HG02973 (cell line): ENCODE measurements around the gene TCF4.

Source experiments
- ATAC-seq: cut with Tn5 transposase; IDR thresholded peaks from one replicate; pipeline ENCODE4 v1.9.1; 2021; ENCODE audit warnings: moderate library complexity; ENCODE audit not compliant: unreplicated experiment

The TCF4 gene

DNA sequence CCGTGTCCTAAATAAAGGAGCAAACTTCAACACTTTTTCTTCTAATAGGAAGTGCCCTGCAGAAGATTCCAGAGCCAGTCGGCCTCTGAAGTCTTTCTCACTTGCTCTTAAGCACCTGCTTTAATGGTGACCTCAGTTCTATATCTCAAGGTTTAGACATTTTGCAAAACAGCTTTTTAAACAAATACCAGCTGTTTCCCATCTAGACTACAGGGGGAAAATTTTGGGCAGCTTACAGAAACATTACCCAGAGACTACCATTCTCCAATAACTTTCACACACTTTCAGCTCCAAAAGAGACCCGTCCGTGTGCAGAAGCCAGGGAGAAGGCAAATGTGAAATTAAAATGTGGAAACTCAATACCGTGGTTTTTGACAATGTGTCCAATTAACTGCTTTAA is 343.4 kb downstream of the TCF4 start:
- ATAC-seq = no peak

DNA sequence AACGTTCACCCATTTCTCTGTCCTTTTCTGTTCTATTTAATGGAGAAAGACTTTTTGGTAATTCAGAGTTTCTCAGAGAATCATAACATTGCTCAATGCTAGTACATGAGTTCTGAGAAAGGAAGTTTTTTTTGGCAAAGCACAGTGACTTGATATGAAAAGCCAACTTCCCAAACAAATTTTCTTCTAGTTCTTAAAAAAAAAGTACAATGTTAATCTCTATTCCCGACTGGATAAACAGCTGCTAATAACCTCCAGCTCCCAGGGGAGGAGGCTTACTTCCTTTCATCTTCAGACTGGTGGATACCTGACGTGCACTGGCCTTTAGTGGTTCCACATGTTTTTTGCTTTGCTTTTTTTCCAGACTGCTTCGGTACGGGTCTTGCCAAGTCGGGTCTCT is 344.1 kb downstream of the TCF4 start:
- ATAC-seq = no peak

DNA sequence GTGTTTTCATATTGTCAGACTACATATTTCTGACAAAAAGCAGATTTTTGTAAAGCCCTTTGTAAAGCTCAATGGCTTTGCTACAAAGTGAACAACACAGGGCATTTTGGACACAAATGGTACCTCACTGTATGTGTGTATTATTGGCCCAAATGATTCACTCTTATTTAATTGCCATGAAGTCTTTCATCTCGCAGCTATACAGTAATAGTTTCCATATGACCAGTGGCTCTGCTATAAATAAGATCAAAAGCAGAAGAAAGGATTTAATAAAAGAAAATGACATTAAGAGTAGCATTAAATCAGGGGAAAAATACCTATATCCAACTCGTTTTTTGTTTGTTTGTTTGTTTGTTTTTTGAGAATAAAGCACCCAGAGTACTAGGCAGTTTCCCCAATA is 344.7 kb downstream of the TCF4 start:
- ATAC-seq = no peak

DNA sequence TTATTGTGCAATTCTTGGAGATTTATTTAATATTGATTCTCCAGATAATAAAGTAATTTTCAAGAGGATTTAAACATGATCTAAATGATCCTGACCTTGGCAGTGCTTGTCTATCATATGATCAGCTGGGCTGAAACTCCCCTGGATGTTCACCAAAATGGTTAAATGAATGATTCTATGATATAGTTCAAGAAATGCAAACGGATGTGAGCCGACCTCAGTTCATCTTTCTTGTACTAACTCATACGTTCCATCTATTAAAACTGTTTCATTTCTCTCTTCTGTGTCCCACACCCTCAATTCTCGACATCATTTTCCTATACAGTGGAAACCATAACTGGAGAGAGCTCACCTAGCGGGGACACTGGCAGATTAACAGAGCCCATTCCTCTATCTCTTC is 347.0 kb downstream of the TCF4 start:
- ATAC-seq = peak; percentile 64

DNA sequence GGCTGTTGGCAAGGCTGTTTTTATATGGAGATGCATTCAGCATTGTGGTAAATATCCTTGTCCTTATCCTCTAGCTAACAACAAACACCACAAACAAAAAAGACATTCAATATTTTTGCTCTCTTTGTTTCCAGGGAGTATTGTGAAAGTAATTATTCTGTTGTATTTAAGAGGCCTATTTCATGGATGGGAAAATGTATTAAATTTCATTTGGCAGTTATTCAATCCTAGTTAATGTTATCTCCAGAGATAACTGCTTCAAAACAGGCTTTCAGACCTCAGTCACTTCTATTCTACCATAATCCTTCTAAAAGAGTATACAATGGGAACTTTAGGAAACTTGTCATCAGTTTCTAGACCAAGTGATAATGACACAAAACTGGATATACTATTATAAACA is 348.3 kb downstream of the TCF4 start:
- no peak for ATAC-seq

DNA sequence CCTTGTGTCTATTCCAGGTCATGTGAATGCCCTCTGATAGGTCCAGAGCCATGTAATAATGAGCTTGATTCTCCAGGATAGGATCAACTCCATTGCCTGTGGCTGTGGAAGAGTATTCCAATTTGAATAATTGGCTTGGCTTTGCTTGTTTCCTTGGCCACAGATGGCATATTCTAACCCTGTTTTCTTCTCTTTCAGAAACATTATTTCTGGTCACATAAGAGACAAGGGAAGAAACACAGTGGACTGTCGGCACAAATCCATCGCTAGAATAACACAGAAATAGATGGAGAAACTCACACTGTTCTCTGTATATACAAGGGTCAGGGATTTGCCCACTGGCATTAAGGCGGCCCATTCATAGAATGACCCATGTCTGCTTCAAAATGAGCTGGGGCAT is 350.3 kb downstream of the TCF4 start:
- ATAC-seq = no peak

DNA sequence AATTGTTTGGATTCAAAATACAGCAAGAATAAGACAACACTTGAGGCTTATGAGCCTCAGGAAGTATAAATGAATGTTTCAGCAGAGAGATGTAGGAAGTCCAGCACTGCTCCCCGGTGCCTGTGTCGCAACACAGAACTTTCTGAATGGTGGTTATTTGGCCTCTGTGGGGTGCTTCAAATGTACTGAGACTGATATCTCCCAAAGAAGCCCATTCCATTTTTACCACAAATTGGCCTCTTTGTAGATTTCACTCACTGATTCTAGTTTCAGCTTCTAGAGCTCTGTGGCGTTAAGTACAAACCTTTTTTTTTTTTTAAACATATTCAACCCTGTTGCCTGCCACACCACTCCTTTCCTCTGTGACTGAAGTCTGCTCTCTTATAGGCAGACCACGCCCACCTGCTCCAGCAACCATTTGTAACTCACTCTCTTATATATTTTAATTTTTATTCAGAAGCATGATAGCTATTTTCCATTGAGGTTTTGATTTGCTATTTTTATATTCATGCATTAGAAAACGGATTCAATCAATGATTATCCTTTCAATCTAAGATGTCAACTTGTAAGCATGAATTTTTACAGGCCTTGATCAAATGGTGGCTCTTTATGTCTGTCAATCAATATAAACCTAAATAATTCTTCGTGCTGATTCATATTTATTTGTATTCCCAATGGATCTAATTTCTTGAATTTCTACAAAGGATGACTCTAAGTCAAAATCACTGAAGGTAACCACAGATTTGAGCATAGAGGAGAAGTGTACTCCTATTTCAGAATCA is 351.7 kb downstream of the TCF4 start:
- ATAC-seq = no peak

DNA sequence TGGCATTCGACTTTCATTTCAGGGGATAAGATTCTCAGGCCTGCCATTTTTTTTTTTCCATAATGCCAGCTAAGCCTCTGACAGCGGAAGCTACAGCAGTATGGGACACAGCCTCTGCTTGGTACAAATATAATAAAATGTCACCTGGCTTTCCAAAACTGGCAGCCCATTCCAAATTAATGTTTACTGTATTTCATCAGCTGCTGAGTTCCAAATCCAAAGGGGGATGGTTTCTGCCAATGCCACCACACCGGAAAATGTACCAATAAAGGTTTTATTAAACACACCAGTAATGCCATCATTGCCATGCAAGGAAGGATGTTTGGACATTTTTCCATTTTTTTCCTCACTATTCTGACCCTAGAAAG is 352.9 kb downstream of the TCF4 start:
- no peak for ATAC-seq

DNA sequence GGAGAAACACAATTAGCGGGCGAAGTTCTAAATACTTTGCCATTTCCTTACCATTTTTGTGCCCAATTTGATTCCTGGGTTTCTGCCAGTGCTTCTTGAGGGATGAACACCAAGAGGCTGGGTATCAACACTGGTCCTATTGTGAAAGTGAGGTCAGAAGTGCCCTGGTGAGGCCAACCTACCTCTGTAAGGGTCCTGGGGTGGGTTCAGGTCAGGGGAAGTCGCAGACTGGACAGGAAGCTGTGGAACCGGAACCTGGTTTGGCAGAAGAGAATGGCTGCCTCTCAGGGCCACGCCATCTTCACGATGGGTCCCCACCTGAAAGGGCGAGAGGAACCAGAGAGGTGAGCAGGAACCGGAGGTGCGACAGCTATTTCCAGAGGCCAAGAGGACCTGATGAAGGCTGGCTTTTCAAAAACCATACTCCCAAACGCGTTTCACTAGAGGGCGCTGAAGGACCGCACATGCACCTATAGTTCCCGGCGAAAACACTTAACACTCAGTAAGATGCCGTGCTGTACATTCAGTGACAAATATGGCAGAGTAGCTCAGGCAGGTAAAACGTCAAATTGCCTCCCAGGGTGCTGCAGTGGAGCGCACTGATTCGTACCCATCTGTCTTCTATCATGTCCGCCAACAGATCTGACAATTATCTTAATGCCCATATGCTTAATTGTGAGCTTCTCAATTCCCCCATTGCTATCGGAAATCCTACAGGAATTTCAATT is 353.5 kb downstream of the TCF4 start:
- peak; percentile 66 for ATAC-seq

DNA sequence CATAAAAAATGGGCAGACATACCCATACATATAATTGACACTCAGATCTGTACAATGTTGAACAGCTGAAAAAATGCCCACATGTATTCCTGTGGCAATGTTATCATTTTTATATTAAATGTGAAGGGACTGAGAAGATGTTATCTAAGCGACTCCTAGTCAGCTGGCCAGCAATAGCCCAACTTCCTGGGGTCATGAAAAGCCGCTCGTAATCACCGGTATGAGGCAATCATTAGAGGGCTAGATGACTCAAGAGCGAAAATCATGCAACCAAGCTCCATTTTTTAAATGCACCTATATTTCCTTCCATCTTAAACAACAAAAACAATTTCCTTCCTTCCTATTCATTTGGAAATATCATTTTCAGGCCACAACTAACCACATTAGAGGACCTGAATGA is 354.1 kb downstream of the TCF4 start:
- ATAC-seq = no peak

DNA sequence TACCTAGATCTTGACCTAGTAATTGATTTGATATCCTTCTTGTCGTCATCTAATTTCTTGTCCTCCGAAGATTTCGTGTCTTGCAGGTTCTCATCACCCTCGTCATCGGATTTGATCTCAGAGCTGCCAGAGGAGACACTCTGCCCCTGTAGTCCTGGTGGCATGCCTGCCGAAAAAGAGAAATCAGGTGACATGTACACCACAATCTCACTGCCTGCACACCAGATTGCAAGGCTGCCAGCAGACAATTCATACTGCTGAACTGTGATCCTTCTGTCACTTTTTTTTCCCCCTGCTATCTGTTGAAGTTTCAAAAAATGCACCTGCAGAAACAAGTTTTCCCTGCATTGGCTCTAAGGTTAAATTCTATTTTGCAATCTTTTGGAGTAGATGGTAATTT is 355.5 kb downstream of the TCF4 start:
- no peak for ATAC-seq

DNA sequence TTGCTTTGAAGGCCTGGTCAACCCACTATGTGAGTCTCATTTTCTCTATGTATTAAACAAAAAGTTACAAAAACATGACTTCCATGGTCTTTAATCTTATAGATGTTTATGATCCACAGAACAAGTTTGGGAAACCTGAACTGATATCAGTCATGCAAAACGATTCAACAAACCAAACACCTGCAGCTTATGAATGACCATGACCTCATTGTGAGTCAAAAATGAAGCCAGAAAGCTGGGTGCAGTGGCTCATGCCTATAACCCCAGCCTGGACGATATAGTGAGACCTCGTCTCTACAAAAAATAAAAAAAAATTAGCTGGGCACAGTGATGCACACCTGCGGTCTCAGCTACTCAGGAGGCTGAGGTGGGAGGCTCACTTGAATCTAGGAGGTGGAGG is 358.3 kb downstream of the TCF4 start:
- ATAC-seq = no peak

DNA sequence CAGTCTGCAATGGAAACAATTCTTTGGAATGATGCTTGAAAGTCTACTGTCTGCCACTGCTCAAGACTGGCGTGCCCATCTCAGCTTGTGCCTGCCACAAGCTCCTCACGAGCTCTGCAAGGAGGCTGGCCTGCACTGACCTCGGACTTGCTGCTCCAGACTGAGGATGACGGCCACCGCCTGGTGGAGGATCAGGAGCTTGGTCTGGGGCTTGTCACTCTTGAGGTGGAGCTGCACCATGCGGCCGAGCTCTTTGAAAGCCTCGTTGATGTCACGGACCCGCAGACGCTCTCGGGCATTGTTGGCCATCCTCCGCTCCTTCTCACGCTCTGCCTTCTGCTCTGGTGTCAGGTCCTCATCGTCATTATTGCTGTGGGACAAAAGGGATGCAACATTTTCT is 359.3 kb downstream of the TCF4 start:
- no peak for ATAC-seq

DNA sequence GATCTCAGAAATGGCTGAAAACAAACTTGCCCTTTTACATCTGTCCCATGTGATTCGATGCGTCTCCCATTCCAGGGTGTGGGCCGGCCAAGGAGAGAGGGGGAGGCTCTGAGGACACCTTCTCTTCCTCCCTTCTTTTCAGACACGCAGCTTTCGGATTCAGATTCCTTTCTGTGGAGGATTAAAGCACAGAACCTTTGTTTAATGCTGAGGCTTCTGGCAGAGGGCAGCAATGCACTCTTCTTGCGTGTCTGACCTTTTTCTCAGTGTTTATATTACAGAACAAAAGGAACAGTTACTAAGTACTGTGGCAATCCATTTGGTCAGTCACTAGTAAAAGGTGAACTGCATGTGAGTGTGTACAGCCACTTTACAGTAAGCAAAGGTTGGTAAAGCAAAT is 359.8 kb downstream of the TCF4 start:
- ATAC-seq = no peak

DNA sequence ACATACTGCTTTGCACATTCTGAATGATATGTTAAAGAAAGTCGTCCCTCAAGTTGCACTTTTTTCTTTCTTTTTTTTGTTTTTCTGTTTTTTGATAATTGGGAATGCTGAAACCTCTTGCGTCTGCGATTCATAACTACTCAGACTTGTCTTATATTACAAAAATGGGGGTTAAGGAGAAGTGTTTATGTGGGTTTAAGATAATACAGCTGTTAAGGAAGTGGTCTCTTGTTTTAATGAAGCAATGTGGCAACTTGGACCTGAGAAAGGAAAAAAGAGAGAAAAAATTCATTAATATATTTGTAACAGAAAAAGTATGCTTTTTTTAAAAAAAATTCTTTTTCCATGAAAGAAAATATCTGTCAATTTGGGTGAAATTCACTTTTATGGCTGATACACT is 360.2 kb downstream of the TCF4 start:
- ATAC-seq = no peak

DNA sequence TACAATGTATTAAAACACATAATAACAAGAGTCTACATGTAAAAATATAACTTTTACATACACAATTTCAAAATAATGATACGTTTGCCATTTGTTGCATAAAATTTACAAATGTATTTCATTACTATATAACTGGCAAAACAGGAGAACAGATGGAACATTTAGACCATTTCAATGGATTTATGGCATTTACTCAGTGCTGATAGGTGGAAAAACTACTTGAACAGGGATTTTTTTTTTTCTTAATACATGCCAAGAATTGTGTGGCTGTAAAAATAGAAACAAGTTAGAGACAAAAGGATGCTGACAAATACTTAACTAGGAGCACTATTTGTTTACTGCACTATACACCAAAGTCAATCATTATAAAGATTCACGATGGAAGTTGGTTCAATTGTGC is 361.9 kb downstream of the TCF4 start:
- ATAC-seq = no peak

DNA sequence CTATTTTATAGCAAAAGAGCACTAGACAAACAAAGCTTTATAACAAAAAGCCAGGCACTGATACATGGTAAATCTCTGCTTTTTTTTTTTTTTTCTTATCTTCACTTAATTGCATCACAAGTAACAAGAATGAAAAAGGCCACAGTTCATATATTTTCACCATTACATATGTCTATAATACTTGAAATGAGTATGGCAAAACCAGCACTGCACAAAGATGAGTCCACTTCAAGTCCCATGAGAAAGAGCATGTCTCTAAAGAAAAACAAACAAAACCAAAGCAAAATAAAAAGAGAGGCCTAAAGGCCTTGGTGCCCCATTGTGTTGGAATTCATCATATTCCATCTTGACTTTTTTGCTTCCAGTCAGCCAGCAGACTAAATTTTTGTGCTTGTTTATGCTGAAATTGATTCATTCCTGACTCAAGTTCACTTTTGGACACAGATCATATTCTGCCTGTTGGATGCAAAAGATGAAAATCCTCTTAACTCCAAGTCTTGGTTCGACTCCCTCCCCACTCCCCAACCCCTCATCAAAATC is 363.8 kb downstream of the TCF4 start:
- ATAC-seq = no peak

DNA sequence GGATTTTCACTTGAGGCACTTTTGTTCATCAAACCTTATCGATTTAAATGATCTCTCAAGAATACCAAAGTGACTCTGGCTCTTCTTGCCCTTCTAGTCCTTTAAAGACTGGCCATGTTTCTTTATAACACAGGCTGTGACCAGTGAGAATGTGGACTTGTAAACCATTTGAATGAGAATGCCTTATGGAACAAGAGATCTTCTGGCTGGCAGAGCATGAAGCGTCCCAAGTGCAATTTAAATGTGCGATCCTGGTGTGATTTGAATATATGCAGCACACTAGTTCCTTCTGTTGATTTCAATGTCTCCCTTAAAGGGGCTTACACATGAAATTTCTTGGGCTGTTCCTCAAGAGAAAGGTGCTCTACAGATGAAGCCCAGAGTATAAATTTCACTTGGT is 366.4 kb downstream of the TCF4 start:
- ATAC-seq = no peak

DNA sequence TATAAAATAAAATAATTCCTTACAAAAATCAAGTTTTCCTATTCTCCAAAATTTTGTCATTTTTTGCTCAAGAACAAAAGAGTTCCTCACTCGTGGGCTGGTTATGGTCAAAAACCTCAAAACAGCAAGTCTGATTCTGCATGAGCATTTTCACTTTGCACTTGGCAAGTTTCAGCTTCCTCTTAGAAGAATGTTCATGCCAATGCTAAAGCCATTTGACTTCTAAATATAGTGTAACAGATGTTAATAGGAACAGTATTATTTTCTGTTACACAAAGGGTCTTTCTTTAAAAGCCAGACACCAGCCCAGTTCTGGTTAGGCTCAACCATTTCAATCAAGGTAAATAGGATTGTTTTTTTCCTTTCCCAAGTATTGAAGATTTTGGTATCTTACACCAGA is 367.5 kb downstream of the TCF4 start:
- peak; percentile 67 for ATAC-seq

DNA sequence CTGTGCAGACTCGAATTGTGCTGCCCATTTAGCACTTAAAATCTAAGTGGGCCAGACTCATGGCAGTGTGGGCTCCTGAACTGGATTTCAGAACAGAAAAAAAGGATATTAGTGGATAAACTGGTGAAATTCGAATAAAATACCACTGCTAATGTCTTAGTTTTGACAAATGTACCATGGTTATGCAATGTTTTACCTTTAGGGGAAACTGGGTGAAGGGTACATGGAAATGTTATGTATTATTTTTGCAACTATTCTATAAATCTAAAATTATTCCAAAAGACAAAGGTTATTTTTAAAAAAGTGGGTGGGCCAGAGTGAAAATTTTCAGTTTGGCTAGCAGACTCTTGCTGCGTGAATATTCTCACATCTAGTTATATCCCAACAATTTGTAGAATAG is 368.2 kb downstream of the TCF4 start:
- no peak for ATAC-seq

DNA sequence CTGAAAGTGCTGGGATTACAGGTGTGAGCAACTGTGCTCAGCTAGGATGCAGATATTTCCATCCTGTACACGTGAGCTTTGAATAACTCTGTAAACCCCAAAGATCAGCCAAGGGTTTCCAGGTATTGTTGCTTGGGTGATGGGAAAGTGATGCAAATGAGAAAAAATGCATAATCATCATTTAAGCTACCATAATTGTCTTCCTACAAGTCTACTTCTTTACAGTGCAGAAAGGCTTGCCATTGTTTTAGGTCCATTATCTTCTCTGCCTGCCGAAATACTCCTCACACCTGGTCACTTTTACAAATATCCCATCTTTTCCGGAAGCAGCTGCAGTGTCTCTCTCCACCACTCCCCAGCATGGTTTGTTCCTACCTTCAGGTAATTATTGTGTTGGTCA is 368.9 kb downstream of the TCF4 start:
- ATAC-seq = no peak

DNA sequence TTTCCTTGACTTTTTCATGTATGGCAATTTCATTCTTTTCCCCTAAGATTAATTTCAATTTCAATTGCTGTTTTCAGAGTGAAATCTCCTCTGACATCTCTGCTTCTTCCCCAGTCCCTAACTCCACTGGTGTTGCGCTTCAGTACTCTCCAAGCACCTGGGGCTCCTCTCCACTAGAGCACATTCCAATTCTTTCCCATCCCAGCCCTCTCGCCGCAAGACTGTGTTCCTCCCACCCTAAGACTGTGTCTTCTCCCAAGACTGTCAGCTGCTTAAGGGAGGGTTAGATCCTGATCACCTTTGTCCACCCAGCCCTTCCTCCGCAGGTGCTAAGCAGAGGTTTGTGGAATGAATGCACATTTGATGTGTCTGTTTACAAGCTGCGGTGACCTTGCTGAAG is 373.0 kb downstream of the TCF4 start:
- ATAC-seq = no peak

DNA sequence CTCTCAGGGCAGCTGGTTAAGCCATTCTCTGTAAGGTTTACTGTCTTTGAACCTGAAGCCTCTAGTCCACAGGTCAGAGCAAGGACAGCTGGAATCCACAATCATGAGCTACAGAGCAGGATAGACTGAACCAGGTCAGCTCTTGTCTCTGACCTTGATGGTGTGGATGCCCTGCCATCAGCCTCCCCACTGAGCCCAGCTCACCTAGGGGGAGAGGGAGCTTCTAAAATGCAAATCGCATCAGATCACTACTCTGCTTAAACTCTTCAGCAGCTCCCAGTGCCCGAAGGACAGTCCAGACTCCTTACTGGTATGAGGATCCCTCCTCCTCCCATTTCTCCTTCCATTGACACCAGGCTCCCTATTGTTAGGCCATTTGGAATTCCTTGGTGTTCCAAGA is 373.5 kb downstream of the TCF4 start:
- ATAC-seq = no peak
